ENCODE data around the gene MAT2A.
A peak's percentile ranks its signal among the peaks of the same experiment; 100 is the strongest.
"Not testable (repeated sequence)": the region's sequence is repeated elsewhere in the genome, so short reads cannot be mapped to it uniquely, and the experiment has no call there.

Gene MAT2A

GRCh38 chr2:85580206-85580605 is 41.2 kb downstream of the MAT2A start:
- no peak for DNase-seq

GRCh38 chr2:85582492-85582891 is 43.5 kb downstream of the MAT2A start:
- no peak for DNase-seq

- DNase-seq: peak in 1 of 2 donors; percentile 47
Measured at GRCh38 chr2:85583667-85584353, 44.8 kb downstream of the MAT2A start.

- DNase-seq: peak; percentile 38 to 67
Measured at GRCh38 chr2:85584354-85584856, 45.4 kb downstream of the MAT2A start, which contains the start of gene VAMP5. Gene VAMP5 (plus strand): TSS chr2:85584431. CDS start chr2:85584491, 60 bp downstream.

GRCh38 chr2:85584857-85585780 is 46.2 kb downstream of the MAT2A start:
- no peak for DNase-seq

- DNase-seq: no peak
Measured at GRCh38 chr2:85585781-85586105, 46.8 kb downstream of the MAT2A start.

- DNase-seq: no peak
Measured at GRCh38 chr2:85588236-85588635, 49.3 kb downstream of the MAT2A start.

- no peak for DNase-seq
Measured at GRCh38 chr2:85588645-85589044, 49.7 kb downstream of the MAT2A start.

GRCh38 chr2:85589181-85589580 is 50.2 kb downstream of the MAT2A start:
- no peak for DNase-seq

GRCh38 chr2:85589982-85590791 is 51.2 kb downstream of the MAT2A start:
- no peak for DNase-seq

- no peak for DNase-seq
Measured at GRCh38 chr2:85590950-85591349, 52.0 kb downstream of the MAT2A start.

GRCh38 chr2:85591563-85591962 is 52.6 kb downstream of the MAT2A start:
- no peak for DNase-seq

GRCh38 chr2:85592299-85592698 is 53.3 kb downstream of the MAT2A start:
- DNase-seq: not testable (repeated sequence)

GRCh38 chr2:85593023-85593422 is 54.1 kb downstream of the MAT2A start:
- DNase-seq: no peak

Measured in CD4-positive, alpha-beta T cell treated with Interferon alpha-2 for 1 hour (primary cell).